ENCODE results near the gene SLC24A3. TPM values are rescaled to one million over a fixed set of nuclear protein-coding genes. Genes with fewer than 3 reads are reported as not detected.

The SLC24A3 gene
- total RNA-seq, 1 experiment from 2014 or later: 0.14 TPM

DNA sequence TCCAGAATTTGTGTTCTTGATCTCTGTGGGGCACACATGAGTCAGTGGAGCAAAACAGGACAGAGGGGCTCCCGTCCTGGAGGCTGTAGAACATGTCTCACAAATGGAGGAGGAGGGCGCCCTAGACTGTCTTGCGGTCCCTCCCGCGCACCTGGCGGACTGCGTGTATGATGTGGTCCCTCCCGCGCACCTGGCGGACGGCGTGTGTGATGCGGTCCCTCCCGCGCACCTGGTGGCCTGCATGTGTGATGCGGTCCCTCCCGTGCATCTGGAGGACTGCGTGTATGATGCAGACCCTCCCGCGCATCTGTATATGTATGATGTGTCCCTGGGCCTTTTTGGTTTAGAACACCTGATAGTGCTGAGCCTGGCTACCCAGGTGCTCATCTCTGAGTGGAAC is 386.8 kb downstream of the SLC24A3 start:
- TF ChIP-seq, protein P1, sequence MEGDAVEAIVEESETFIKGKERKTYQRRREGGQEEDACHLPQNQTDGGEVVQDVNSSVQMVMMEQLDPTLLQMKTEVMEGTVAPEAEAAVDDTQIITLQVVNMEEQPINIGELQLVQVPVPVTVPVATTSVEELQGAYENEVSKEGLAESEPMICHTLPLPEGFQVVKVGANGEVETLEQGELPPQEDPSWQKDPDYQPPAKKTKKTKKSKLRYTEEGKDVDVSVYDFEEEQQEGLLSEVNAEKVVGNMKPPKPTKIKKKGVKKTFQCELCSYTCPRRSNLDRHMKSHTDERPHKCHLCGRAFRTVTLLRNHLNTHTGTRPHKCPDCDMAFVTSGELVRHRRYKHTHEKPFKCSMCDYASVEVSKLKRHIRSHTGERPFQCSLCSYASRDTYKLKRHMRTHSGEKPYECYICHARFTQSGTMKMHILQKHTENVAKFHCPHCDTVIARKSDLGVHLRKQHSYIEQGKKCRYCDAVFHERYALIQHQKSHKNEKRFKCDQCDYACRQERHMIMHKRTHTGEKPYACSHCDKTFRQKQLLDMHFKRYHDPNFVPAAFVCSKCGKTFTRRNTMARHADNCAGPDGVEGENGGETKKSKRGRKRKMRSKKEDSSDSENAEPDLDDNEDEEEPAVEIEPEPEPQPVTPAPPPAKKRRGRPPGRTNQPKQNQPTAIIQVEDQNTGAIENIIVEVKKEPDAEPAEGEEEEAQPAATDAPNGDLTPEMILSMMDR (IDR thresholded peaks at IDR 0.05; ENCODE audit: insufficient read depth in 1 of 2, low read depth in 1 of 2, low read length in 1 of 2, severe bottlenecking in 1 of 2, unreplicated experiment in 1 of 2): no peak
- Histone ChIP-seq H3K4me1 (no peaks in the 10 kb centered on the region), H3K9me3 (no peaks in the 10 kb centered on the region), H3K36me3 (ENCODE audit: control insufficient read depth, insufficient read depth, low read length) (no peaks in the 10 kb centered on the region), H3K27me3 (replicated peaks; ENCODE audit: control insufficient read depth, insufficient read depth, low read length) (no peaks in the 10 kb centered on the region), H3K4me3 (ENCODE audit: low read depth, low read length) (no peak overlapping the region)
- no peak for DNase-seq
- no peaks in the 10 kb centered on the region for H3K9me3 Mint-ChIP-seq (ENCODE audit: unreplicated experiment)
- H3K4me3 Mint-ChIP-seq (ENCODE audit: unreplicated experiment): no peak overlapping the region
- no peak overlapping the region for H3K27ac Mint-ChIP-seq (ENCODE audit: unreplicated experiment)
- POLR2A ChIA-PET: no interaction called here
- peaks cover 11% of the 10 kb centered on the region for H3K27me3 Mint-ChIP-seq (ENCODE audit: insufficient read depth, unreplicated experiment)
- no TSS peak for BruUV-seq (replicated peaks)
- H3K36me3 Mint-ChIP-seq (ENCODE audit: insufficient read depth, unreplicated experiment): no peaks in the 10 kb centered on the region
- no peaks in the 10 kb centered on the region for H3K4me1 Mint-ChIP-seq (ENCODE audit: low read depth, unreplicated experiment)
- intact Hi-C loops (cut with micrococcal nuclease; ENCODE audit: unreplicated experiment): no loop called here
- CTCF ChIA-PET: no interaction called here

DNA sequence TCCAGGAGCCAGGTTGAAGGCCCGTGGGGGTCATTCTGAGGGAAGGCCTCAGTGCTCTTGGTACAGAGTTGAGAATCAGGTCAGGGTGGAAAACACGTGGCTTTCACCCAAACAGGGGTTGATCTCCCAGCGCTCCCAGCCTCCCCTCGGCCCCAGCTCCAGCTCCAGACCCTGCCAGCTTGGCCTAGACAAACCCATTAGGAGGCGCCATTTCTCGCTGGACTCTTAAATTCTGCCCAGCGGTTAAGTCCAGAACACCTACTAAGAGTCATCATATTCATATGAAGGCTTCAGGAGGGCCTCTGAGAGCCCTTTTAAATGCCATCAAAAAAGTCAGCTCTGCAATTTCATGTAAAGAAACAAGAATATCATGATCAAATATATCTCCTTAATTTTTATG is 387.6 kb downstream of the SLC24A3 start:
- TF ChIP-seq, protein P1 (IDR thresholded peaks at IDR 0.05; ENCODE audit: insufficient read depth in 1 of 2, low read depth in 1 of 2, low read length in 1 of 2, severe bottlenecking in 1 of 2, unreplicated experiment in 1 of 2): no peak
- H3K4me1 ChIP-seq: no peaks in the 10 kb centered on the region
- H3K4me3 ChIP-seq (ENCODE audit: low read depth, low read length): no peak overlapping the region
- H3K4me1 Mint-ChIP-seq (ENCODE audit: low read depth, unreplicated experiment): no peaks in the 10 kb centered on the region
- H3K9me3 Mint-ChIP-seq (ENCODE audit: unreplicated experiment): no peaks in the 10 kb centered on the region
- intact Hi-C loops (cut with micrococcal nuclease; ENCODE audit: unreplicated experiment): no loop called here
- H3K36me3 ChIP-seq (ENCODE audit: control insufficient read depth, insufficient read depth, low read length): no peaks in the 10 kb centered on the region
- H3K36me3 Mint-ChIP-seq (ENCODE audit: insufficient read depth, unreplicated experiment): no peaks in the 10 kb centered on the region
- ChIA-PET CTCF (no interaction called here), POLR2A (no interaction called here)
- H3K27me3 ChIP-seq (replicated peaks; ENCODE audit: control insufficient read depth, insufficient read depth, low read length): no peaks in the 10 kb centered on the region
- no peak for DNase-seq
- BruUV-seq (replicated peaks): no TSS peak
- no peak overlapping the region for H3K27ac Mint-ChIP-seq (ENCODE audit: unreplicated experiment)
- H3K4me3 Mint-ChIP-seq (ENCODE audit: unreplicated experiment): no peak overlapping the region
- peaks cover 13% of the 10 kb centered on the region for H3K27me3 Mint-ChIP-seq (ENCODE audit: insufficient read depth, unreplicated experiment)
- H3K9me3 ChIP-seq: no peaks in the 10 kb centered on the region

DNA sequence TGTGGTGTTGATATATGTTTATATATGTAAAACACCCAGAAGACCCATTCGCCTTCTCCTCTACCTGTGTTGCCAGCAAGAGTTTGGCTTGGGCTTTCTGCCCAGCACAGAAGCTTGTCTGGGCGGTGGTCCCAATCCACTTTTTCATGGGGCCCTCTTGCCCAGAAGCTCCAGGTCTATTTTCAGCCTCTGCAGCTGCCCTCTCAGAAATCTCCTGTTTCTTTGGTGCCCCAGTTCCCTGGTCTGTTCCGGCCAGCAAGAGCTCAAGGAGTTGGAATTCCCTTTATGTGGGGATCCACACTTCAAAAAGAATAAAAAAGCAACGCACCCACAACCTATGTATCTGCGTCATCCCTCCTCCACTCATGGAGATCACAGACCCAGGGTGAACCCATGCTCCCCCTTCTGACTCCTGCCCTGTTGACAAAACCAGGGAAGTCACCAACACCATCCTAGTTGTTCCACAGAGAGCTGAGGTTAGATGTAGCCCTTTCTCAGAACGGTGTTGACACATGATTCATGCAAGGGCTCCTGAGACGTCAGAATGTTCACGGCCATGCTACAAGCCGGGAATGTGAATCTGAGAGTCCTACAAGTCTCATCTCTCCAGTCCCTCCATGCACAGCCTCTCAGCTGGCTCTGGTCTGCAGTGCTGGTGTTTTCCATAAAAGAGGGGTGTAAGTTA is 388.8 kb downstream of the SLC24A3 start:
- Mint-ChIP-seq H3K4me1 (ENCODE audit: low read depth, unreplicated experiment) (no peaks in the 10 kb centered on the region), H3K36me3 (ENCODE audit: insufficient read depth, unreplicated experiment) (no peaks in the 10 kb centered on the region), H3K27ac (ENCODE audit: unreplicated experiment) (no peak overlapping the region), H3K9me3 (ENCODE audit: unreplicated experiment) (no peaks in the 10 kb centered on the region), H3K4me3 (ENCODE audit: unreplicated experiment) (no peak overlapping the region), H3K27me3 (ENCODE audit: insufficient read depth, unreplicated experiment) (peaks cover 11% of the 10 kb centered on the region)
- DNase-seq: no peak
- ChIA-PET POLR2A (no interaction called here), CTCF (no interaction called here)
- Histone ChIP-seq H3K4me3 (ENCODE audit: low read depth, low read length) (no peak overlapping the region), H3K27me3 (replicated peaks; ENCODE audit: control insufficient read depth, insufficient read depth, low read length) (no peaks in the 10 kb centered on the region), H3K4me1 (no peaks in the 10 kb centered on the region), H3K9me3 (no peaks in the 10 kb centered on the region), H3K36me3 (ENCODE audit: control insufficient read depth, insufficient read depth, low read length) (no peaks in the 10 kb centered on the region)
- intact Hi-C loops (cut with micrococcal nuclease; ENCODE audit: unreplicated experiment): no loop called here
- TF ChIP-seq, protein P1 (IDR thresholded peaks at IDR 0.05; ENCODE audit: insufficient read depth in 1 of 2, low read depth in 1 of 2, low read length in 1 of 2, severe bottlenecking in 1 of 2, unreplicated experiment in 1 of 2): no peak
- no TSS peak for BruUV-seq (replicated peaks)
